ENCODE data around the gene C8B.

Gene C8B

DNA sequence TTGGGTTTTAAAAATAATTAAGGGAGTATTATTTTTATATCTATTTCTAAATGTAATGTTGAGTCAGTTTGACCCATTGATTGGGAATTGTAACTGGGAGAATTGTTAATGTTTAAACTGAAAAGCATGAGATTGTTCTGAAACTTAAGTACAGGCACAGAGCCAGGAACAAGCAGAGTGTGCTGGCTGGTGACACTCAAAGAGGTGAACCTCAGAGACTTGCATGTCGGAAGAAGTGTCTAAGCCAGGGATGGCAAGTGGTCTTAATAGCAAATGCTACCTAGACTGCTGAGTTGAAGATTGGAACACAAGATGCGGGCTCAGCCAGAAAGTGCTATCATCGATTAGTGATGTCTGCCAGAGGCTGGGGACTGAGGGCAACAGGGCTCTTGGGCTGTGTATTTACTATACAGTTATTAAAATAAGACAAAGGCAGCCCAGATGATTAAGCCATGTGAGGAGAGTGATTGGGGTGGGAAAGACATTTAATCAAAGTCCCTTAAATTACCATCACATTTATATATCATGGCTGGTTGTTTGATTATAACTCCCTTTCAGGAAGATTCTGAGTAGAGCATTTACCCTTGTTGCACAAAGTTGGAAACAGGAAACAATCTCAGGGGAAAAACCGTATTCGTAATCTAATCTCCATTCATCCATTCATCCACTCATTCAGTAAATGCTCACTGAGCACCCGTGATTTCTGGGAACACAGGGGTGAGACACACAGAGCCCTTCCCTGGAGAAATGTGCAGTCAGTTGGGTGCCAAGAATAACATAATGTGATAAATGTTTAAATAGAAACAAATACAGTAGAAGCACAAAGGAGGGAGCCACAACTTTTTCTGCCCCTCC, 68.4 kb downstream of the C8B start:
- no peak for DNase-seq (ENCODE audit: low spot score)

DNA sequence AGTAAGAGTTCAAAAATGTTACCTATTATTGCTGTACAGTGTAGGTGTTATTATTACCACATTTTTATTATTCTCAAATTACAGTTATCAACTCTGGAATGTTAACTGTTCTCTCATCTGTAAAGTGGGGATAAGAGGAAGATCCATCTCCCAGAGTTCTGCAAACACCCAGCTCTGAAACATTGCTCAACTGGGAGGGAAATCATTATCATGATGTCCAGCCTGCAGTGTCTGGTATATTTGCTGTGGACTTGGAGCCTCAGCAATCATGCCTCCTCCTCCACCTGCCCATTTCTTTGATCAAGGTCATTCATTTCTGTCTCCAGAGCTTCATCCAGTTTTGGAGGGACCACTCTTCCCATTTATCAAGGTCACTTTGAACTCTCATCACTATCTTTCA, 71.8 kb downstream of the C8B start:
- DNase-seq (ENCODE audit: low spot score) = no peak

DNA sequence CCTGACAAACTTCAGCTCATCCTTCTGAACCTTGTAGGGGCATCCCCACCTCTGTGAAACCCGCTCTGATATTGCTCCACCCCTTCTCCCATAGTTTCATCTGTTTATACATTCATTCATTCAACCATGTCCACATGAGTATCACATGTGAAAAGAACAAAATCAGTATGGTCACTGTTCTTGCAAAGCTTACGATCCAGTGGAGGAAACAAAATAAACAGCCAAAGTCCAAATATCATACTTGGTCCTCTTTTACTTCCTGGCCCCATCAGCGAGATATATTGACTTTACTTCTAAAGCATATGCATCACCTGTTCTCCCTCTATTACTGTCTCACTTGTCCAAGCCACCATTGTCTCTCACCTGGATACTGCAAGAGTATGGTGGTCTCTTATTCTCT, 75.6 kb downstream of the C8B start:
- no peak for DNase-seq (ENCODE audit: low spot score)

DNA sequence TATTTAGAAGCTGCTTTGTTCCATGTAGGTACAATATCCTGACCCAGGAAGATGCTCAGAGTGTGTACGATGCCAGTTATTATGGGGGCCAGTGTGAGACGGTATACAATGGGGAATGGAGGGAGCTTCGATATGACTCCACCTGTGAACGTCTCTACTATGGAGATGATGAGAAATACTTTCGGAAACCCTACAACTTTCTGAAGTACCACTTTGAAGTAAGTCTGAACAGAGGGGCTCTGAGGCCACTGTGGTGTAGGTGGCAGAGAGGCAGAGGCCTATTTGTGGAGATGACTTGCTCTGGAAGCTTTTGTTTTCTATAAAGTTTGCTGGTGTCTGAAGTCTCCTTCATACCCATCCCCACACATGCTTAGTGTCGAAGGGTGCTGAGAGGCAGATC, 84.4 kb downstream of the C8B start:
- no peak for DNase-seq (ENCODE audit: low spot score)

DNA sequence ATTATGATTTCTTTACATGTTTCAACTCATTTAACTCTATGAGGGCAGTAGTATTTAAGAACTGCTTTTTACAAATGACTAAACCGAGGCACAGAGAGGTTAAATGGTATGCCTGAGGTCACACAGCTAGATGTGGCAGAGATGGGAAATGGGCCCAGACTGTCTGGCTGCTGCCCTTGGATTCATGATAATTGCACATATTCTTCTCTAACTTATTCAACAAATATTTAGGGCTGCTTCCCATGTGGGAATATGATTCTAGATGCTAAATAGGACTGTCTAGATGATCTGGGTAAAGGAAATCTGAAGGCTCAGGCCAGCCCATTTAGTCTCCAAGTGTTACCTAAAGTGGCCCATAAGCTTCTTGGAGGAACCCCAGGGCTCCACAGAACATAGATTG, 85.0 kb downstream of the C8B start:
- no peak for DNase-seq (ENCODE audit: low spot score)
